HL-60 (cell line): ENCODE results near the gene RYR2.

Experiments
- DNase-seq, 2 experiments: peaks; one replicate each; pipeline ENCODE4 v3.0.0-alpha.2; 2010 to 2020; ENCODE audit warnings: low read depth in 1 of 2, low spot score in 1 of 2
- H3K27ac ChIP-seq: fragments of 250-450 bp; sonication (Bioruptor Pico); replicated peaks from 2 replicates; pipeline ENCODE4 v1.5.1; 2020; ENCODE audit warnings: mild to moderate bottlenecking, moderate library complexity
- H3K27me3 ChIP-seq: fragments of 250-450 bp; sonication (Bioruptor Pico); 2 replicates; pipeline ENCODE4 v1.5.1; 2021; ENCODE audit warnings: mild to moderate bottlenecking, moderate library complexity; ENCODE audit not compliant: insufficient read depth, poor library complexity, severe bottlenecking
- H3K4me3 ChIP-seq: replicated peaks from 2 replicates; pipeline ENCODE4 v1.5.1; 2011; ENCODE audit warnings: mild to moderate bottlenecking, control low read depth, low read length; ENCODE audit not compliant: insufficient read depth
- GABPA ChIP-seq: IDR thresholded peaks from 2 replicates; pipeline ENCODE4 v1.6.1; 2012; ENCODE audit warnings: low read depth
- POLR2AphosphoS5 ChIP-seq: IDR thresholded peaks from 2 replicates; pipeline ENCODE4 v1.6.1; 2012; ENCODE audit warnings: low read depth
- SPI1 ChIP-seq: IDR thresholded peaks from 2 replicates; pipeline ENCODE4 v1.6.1; 2012; ENCODE audit warnings: low read depth, mild to moderate bottlenecking, borderline replicate concordance
- TF ChIP-seq, protein P1 (sequence below): IDR thresholded peaks from 2 replicates; pipeline ENCODE4 v1.6.1; 2012; ENCODE audit warnings: low read depth; ENCODE audit not compliant: insufficient replicate concordance
- TF ChIP-seq, protein P2 (sequence below): IDR thresholded peaks from one replicate; pipeline ENCODE4 v1.5.1; 2011; ENCODE audit warnings: low read length, control low read depth, inconsistent platforms; ENCODE audit not compliant: insufficient read depth

Gene RYR2

DNA sequence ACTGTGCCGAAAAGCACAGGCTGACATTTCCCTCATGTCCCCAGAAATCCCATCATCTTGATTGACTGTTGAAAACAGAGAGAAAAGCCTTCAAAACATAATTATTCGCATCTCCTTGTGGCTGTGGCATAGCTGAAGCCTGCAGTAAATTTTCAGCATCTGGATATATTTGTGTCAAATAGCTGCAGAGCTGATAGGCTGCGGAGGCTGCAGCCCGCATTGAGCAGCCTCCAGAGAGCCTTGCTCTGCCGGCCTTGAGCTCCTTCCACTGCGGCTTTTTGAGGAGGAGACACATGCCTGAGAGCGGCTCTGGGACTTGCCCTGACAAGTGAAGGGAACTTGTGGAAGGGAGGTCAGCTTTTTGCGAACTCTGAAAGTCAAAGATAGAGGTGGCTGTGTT, 144.7 kb downstream of the RYR2 start:
- Histone ChIP-seq H3K4me3 (no peak overlapping the region), H3K27ac (no peak overlapping the region), H3K27me3 (peaks cover 2% of the 10 kb centered on the region)
- TF ChIP-seq SPI1: no peak
- TF ChIP-seq POLR2AphosphoS5: no peak
- TF ChIP-seq, protein P1, sequence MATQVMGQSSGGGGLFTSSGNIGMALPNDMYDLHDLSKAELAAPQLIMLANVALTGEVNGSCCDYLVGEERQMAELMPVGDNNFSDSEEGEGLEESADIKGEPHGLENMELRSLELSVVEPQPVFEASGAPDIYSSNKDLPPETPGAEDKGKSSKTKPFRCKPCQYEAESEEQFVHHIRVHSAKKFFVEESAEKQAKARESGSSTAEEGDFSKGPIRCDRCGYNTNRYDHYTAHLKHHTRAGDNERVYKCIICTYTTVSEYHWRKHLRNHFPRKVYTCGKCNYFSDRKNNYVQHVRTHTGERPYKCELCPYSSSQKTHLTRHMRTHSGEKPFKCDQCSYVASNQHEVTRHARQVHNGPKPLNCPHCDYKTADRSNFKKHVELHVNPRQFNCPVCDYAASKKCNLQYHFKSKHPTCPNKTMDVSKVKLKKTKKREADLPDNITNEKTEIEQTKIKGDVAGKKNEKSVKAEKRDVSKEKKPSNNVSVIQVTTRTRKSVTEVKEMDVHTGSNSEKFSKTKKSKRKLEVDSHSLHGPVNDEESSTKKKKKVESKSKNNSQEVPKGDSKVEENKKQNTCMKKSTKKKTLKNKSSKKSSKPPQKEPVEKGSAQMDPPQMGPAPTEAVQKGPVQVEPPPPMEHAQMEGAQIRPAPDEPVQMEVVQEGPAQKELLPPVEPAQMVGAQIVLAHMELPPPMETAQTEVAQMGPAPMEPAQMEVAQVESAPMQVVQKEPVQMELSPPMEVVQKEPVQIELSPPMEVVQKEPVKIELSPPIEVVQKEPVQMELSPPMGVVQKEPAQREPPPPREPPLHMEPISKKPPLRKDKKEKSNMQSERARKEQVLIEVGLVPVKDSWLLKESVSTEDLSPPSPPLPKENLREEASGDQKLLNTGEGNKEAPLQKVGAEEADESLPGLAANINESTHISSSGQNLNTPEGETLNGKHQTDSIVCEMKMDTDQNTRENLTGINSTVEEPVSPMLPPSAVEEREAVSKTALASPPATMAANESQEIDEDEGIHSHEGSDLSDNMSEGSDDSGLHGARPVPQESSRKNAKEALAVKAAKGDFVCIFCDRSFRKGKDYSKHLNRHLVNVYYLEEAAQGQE: no peak
- no peak for TF ChIP-seq GABPA
- TF ChIP-seq, protein P2, sequence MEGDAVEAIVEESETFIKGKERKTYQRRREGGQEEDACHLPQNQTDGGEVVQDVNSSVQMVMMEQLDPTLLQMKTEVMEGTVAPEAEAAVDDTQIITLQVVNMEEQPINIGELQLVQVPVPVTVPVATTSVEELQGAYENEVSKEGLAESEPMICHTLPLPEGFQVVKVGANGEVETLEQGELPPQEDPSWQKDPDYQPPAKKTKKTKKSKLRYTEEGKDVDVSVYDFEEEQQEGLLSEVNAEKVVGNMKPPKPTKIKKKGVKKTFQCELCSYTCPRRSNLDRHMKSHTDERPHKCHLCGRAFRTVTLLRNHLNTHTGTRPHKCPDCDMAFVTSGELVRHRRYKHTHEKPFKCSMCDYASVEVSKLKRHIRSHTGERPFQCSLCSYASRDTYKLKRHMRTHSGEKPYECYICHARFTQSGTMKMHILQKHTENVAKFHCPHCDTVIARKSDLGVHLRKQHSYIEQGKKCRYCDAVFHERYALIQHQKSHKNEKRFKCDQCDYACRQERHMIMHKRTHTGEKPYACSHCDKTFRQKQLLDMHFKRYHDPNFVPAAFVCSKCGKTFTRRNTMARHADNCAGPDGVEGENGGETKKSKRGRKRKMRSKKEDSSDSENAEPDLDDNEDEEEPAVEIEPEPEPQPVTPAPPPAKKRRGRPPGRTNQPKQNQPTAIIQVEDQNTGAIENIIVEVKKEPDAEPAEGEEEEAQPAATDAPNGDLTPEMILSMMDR: no peak
- DNase-seq: no peak

DNA sequence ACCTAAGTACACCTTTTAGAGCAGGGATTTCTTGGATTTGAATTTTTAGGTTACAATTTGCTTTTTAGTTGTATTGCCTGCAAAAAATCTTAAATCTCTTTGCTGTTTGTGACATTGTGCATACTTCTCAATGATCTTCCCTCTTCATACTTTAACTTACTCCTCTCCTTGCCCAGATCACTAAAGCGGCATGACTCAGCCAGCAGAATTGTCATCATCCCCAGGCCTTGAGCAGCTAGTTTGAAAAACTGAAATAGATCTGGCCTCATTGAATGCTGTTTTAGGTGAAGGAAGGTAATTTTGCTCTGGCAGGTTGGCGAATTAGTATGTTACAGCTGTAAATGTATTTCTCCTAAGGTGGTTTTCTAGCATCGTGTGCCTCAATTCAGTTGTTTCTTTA, 145.9 kb downstream of the RYR2 start:
- DNase-seq: no peak
- Histone ChIP-seq H3K4me3 (no peak overlapping the region), H3K27me3 (peaks cover 2% of the 10 kb centered on the region), H3K27ac (no peak overlapping the region)
- TF ChIP-seq, protein P1: no peak

DNA sequence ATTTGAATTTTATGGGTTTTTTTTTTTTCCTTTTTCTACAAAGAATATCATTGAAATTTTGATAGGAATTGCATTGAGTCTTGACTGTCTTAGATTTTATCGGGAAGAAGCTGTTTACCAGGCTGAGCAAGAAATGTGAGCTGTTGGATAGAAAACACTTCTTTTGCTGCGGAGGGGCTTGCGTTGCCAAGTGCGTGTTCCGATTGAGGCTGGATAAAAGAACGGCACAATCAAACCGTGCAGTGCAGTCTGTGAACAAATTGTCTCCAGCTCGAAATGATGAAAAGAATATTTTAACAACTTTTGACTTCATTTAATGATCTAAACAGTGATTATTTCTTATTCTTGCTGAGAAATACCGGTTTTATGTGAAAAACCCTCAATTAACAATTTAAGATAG, 149.4 kb downstream of the RYR2 start:
- no peak overlapping the region for H3K27ac ChIP-seq
- no peak overlapping the region for H3K4me3 ChIP-seq
- no peak for DNase-seq
- no peaks in the 10 kb centered on the region for H3K27me3 ChIP-seq
- TF ChIP-seq, protein P1: no peak
- TF ChIP-seq, protein P2: no peak
- no peak for TF ChIP-seq SPI1
